Panc1 (cell line): ENCODE data around the gene MSH3. TPM values are rescaled to one million over a fixed set of nuclear protein-coding genes. Genes with fewer than 3 reads are reported as not detected.
"Not testable (repeated sequence)": the region's sequence is repeated elsewhere in the genome, so short reads cannot be mapped to it uniquely, and the experiment has no call there.

Source experiments
- ATAC-seq: fragments of 200-7000 bp; cut with Tn5 transposase; 2 replicates; pipeline ENCODE4 v1.9.1; 2020; ENCODE audit warnings: mild to moderate bottlenecking, moderate library complexity
- BruUV-seq: library from RNA; stranded (reverse); fragments of 400-500 nt; replicated peaks from 2 replicates; lab custom pipeline; 2021; lab: Mats Ljungman, UMichigan
- CTCF ChIA-PET: fragments of 300-600 bp; sonication (Branson Sonifier 250); formaldehyde crosslinking; loops from one replicate; lab custom pipeline; 2022; ENCODE audit warnings: antibody characterized with exemption; lab: Charles Lee
- POLR2A ChIA-PET: fragments of 300-600 bp; sonication (Branson Sonifier 250); formaldehyde crosslinking; loops from one replicate; lab custom pipeline; 2022; ENCODE audit warnings: antibody characterized with exemption; lab: Charles Lee
- DNase-seq: peaks from one replicate; pipeline ENCODE4 v3.0.0-alpha.2; 2010; ENCODE audit warnings: low read depth, low spot score
- H3K27ac ChIP-seq: 2 replicates; pipeline ENCODE4 v1.5.1; 2011; ENCODE audit warnings: mild to moderate bottlenecking, low read length, inconsistent platforms
- H3K27me3 ChIP-seq: fragments of 200-500 bp; sonication (Bioruptor generic); 2 replicates; pipeline ENCODE4 v1.6.0; 2014; ENCODE audit warnings: low read length, inconsistent platforms; ENCODE audit not compliant: control insufficient read depth, insufficient read depth
- H3K36me3 ChIP-seq: fragments of 200-500 bp; sonication (Bioruptor generic); 2 replicates; pipeline ENCODE4 v1.5.1; 2014; ENCODE audit warnings: inconsistent platforms, mild to moderate bottlenecking, low read length, moderate library complexity; ENCODE audit not compliant: control insufficient read depth, insufficient read depth
- H3K4me1 ChIP-seq: 2 replicates; pipeline ENCODE4 v1.5.1; 2011; ENCODE audit warnings: inconsistent platforms, mild to moderate bottlenecking, low read length, moderate library complexity; ENCODE audit not compliant: control insufficient read depth, insufficient read depth
- H3K4me3 ChIP-seq, 2 experiments: 2 replicates each; pipeline ENCODE4 v1.5.1; 2011 to 2012; ENCODE audit warnings: low read depth in 2 of 2, low read length in 2 of 2, mild to moderate bottlenecking in 2 of 2, inconsistent platforms in 1 of 2, moderate library complexity in 1 of 2
- H3K9me3 ChIP-seq: fragments of 200-500 bp; sonication (Bioruptor generic); 2 replicates; pipeline ENCODE4 v1.5.1; 2014; ENCODE audit warnings: low read depth, mild to moderate bottlenecking, inconsistent platforms, low read length, moderate library complexity; ENCODE audit not compliant: control insufficient read depth, insufficient read depth
- CTCF ChIP-seq: fragments of 450-650 bp; IDR thresholded peaks from 2 replicates; pipeline ENCODE4 v1.5.1; 2017; ENCODE audit warnings: mild to moderate bottlenecking
- POLR2AphosphoS5 ChIP-seq: IDR thresholded peaks from 2 replicates; pipeline ENCODE4 v1.6.1; 2012; ENCODE audit warnings: mild to moderate bottlenecking, low read depth, low read length, moderate library complexity
- REST ChIP-seq, 2 experiments: IDR thresholded peaks; 2 replicates each; pipeline ENCODE4 v1.6.1; 2011 to 2012; ENCODE audit warnings: low read depth in 2 of 2, control low read depth in 1 of 2, low read length in 1 of 2, mild to moderate bottlenecking in 1 of 2, moderate library complexity in 1 of 2; ENCODE audit not compliant: insufficient read depth in 1 of 2
- SIN3A ChIP-seq: IDR thresholded peaks from 2 replicates; pipeline ENCODE4 v1.6.1; 2012; ENCODE audit warnings: low read depth, mild to moderate bottlenecking, low read length, moderate library complexity, borderline replicate concordance; ENCODE audit not compliant: insufficient read depth
- TCF7L2 ChIP-seq: IDR thresholded peaks from 2 replicates; pipeline ENCODE4 v1.6.1; 2011; ENCODE audit warnings: mild to moderate bottlenecking, low read depth, low read length, inconsistent platforms
- in situ Hi-C: cut with HindIII; loops from 2 replicates; pipeline ENCODE4 v1.10.0; 2016; ENCODE audit warnings: low sequenced_read_pairs, low pct_unique_long_range_greater_than_20kb
- intact Hi-C: fragments of 100-400 bp; cut with micrococcal nuclease; formaldehyde crosslinking; loops from one replicate; pipeline ENCODE4 v1.10.0; 2022; ENCODE audit not compliant: unreplicated experiment
- total RNA-seq: library from RNA; stranded (reverse); gene quantifications from one replicate; pipeline ENCODE4 v1.2.1, GENCODE V29; 2021; ENCODE audit not compliant: unreplicated experiment

The MSH3 gene
- total RNA-seq, 1 experiment from 2014 or later, result 18.9 TPM

- no TSS peak for BruUV-seq
- Histone ChIP-seq H3K9me3 (no peaks in the 10 kb centered on the region), H3K4me1 (no peaks in the 10 kb centered on the region), H3K36me3 (no peaks in the 10 kb centered on the region; the same call in none of the 2 replicates), H3K4me3 (no peak overlapping the region), H3K27ac (no peak overlapping the region), H3K27me3 (no peaks in the 10 kb centered on the region)
- no peak for DNase-seq
- ChIA-PET POLR2A (no interaction called here), CTCF (interaction anchor here (0.6 kb wide), 1 partner anchor 257 kb away, joined by 5 read pairs; no protein-coding TSS in a partner anchor)
- no peak for ATAC-seq
- intact Hi-C loops (no loop called here), in situ Hi-C loops (no loop called here)
- TF ChIP-seq SIN3A (no peak), POLR2AphosphoS5 (no peak), TCF7L2 (no peak), REST (IDR thresholded peaks at IDR 0.05; ENCODE audit: insufficient read depth in 1 of 2, low read depth in 2 of 2, low read length in 1 of 2) (no peak), CTCF (no peak)
These were observed 223.1 kb downstream of the MSH3 start for GRCh38 chr5:80877592-80877991.

GRCh38 chr5:80881726-80882125 lies 227.3 kb downstream of the MSH3 start:
- intact Hi-C loops (no loop called here), in situ Hi-C loops (no loop called here)
- H3K4me1 ChIP-seq, result no peaks in the 10 kb centered on the region
- CTCF ChIA-PET, result no interaction called here
- POLR2A ChIA-PET, result no interaction called here
- DNase-seq, result no peak
- TF ChIP-seq TCF7L2 (no peak), CTCF (no peak), REST (IDR thresholded peaks at IDR 0.05; ENCODE audit: insufficient read depth in 1 of 2, low read depth in 2 of 2, low read length in 1 of 2) (no peak), POLR2AphosphoS5 (no peak), SIN3A (no peak)
- H3K4me3 ChIP-seq, result no peak overlapping the region
- no peak overlapping the region for H3K27ac ChIP-seq
- H3K9me3 ChIP-seq, result no peaks in the 10 kb centered on the region
- no peak for ATAC-seq
- H3K27me3 ChIP-seq, result no peaks in the 10 kb centered on the region
- no TSS peak for BruUV-seq
- H3K36me3 ChIP-seq, result no peaks in the 10 kb centered on the region; the same call in 1 of the 2 replicates

GRCh38 chr5:80883390-80883789 lies 228.9 kb downstream of the MSH3 start:
- in situ Hi-C loops, H3K9me3 ChIP-seq, DNase-seq, CTCF ChIA-PET, ATAC-seq, H3K4me3 ChIP-seq, H3K27ac ChIP-seq, POLR2A ChIA-PET, intact Hi-C loops, BruUV-seq, H3K27me3 ChIP-seq, H3K4me1 ChIP-seq, H3K36me3 ChIP-seq: not testable (repeated sequence)
